Stimulated activated CD4-positive, alpha-beta T cell treated with anti-CD3 and anti-CD28 coated beads, Interleukin-2, amount 100 ng/mL, for 24 hours (primary cell): ENCODE results near the gene ALDH18A1.
"Not testable (repeated sequence)": the region's sequence is repeated elsewhere in the genome, so short reads cannot be mapped to it uniquely, and the experiment has no call there.

Source experiments
- DNase-seq, 2 donors: peaks; one replicate each; pipeline ENCODE4 v3.0.0-alpha.2; 2020

Gene ALDH18A1

DNA sequence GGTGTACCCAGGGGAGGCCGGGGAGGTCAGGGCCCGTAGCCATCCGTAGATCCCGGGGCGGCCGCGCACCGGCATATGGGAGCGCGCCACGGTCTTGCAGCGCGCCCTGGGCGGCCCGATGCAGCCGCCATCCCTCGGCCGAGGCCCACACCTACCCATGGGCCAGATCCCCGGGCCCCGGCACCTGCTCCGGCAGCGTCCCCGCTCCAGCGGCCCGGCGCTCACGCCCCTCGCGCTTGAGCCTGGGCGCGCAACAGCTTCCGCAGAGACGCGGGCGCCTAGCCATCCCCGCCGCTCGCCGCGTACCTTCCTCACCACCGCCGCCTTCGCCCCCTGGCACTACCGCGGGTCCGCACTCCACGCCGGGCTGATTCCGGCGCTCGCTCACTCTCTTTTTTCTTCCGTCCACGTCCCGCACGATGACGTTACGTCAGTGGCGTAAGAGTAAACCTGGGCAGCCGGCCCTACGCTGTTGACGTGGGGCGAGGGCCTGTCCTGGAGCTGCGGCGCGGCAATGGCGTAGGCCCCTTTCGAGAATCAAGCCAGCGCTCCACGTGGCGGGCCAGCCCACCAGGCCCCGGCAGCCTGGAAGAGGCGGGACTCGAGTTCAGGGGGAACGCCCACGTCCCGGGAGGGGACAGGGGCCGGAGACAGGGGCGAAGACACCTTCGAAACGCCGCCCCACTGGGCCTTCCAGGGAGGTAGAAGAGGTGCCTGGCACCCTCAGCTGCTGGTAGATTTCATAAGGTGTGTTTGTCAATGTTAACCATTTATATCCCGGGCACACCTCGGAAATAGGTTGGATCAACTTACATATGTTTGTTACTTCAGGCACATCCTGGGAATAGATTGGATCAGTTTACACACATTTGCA lies at the start of gene ALDH18A1:
Gene ALDH18A1, minus strand, starts transcription at position 421 of the 874 bp plus-strand sequence. CDS start 3,334 bp downstream, outside the sequence.
- peak; percentile 91 to 94 for DNase-seq

DNA sequence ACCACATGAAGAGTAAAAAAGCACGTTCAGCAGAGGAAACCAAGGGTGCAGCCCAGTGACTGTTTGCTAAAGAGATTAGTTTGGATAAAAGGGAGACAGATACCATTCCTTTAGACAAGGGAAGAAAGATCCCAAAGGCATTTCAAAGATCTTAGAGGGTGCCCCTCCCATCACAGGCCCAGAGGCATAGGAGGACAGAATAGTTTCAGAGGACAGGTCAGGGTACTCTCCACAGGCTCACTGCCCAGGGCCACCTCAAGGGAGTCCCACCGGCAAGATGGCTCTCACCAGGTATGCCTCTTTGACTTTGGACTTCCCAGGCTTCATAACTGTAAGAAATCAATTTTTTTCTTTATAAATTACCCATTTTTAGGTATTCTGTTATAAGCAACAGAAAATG lies 41.9 kb upstream of the ALDH18A1 start:
- no peak for DNase-seq

GRCh38 chr10:95697429-95697828 lies 40.9 kb upstream of the ALDH18A1 start:
- no peak for DNase-seq

GRCh38 chr10:95694665-95695064 lies 38.2 kb upstream of the ALDH18A1 start:
- DNase-seq: no peak

DNA sequence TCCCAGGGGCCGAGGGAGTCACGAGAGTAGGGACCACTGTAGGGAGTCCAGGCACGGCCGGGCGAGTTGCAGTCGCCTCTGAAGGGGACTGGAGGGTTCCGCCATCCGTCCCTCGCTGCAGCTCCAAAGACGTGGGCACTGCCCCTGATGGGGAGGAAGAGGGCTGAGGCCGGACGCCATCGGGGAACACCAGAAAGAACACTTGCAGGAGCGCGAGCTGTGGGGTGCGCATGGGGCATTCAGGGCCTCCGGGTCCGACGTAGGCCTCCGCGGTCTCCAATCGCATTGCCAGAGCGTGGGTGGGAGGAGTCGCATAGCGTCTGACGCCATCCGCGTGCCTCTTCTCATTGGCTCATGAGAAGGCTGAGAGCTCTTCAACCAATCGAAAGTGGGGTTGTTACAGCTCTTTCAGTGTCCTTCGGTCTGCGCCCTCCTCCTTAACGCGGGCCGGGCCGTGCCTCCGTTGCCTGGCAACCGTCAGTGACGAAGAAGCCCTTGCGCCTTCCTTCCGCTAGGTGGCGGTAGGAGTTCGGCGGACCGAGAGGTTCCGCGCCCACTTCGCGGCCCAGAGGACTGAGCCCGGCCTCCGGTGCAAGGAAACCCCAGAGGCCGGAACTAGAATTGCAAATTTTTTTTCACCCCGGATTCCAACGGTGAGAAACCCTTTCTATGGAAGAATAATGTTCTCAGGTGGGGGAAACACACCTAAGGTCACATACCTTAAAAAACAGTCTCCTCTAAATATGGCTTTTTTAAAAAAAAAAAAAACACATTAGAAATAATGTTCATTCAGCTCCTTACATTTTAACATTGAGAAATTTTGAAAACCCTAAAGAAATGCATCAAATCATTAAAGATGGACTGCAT lies 37.4 kb upstream of the ALDH18A1 start, which contains the start of gene TCTN3:
Gene TCTN3, minus strand, starts transcription at position 260 of the 867 bp plus-strand sequence. Its CDS starts 28 bp downstream, at position 232.
- DNase-seq: peak; percentile 89 to 93

GRCh38 chr10:95693071-95693667 lies 36.7 kb upstream of the ALDH18A1 start:
- peak in 1 of 2 donors; percentile 20 for DNase-seq

DNA sequence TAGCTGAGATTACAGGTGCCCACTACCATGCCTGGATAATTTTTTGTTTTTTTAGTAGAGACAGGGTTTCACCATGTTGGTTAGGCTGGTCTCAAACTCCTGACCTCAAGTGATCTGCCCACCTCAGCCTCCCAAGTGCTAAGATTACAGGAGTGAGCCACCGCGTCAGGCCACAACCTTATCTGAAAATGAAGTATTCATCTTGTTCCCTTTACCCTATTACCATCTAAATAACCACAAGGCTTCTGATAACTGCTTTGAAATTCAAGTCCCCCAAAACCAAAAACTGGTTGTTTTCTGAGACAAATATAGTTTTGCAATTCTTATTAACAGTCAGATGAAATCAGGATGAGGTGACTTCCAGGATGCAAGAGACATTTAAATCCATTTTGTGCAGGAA lies 34.8 kb upstream of the ALDH18A1 start:
- no peak for DNase-seq

DNA sequence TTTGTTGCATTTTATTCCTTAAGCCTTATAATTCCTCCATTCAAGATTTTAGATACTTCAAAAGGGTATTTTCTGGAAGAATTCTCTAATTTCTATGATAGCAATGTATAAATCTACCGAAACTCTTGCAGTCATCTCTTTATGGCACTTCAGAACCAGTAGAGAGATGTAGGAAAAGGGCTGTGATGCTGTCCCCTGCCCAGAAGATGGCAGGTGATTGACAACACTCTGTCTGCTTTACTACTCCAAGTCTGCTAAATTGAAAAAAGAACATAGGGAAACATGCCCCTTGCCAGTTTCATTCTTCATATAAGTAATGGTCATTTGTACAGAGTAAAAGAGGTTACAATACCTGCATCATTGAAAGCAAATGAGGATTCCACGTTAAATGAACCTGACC lies 32.1 kb upstream of the ALDH18A1 start:
- DNase-seq: no peak

DNA sequence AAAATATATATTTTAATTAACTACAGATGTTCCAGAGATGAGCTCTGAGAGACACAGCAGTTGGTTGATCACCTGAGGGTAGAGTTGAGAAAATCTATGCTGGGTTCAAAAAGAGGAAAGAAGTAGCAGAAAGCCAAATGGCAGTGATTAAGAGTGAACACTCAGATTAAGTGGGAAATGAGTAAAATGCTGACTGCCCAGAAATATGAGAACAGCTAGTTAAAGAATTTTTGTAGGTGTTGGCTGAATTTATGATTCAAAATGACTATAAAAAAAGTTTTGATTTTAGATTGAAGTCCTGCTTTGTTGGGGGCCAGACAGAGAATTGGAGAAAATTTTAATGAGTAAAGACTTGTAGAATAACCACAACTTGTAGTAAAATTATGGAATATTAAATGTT lies 27.5 kb upstream of the ALDH18A1 start:
- DNase-seq: no peak

DNA sequence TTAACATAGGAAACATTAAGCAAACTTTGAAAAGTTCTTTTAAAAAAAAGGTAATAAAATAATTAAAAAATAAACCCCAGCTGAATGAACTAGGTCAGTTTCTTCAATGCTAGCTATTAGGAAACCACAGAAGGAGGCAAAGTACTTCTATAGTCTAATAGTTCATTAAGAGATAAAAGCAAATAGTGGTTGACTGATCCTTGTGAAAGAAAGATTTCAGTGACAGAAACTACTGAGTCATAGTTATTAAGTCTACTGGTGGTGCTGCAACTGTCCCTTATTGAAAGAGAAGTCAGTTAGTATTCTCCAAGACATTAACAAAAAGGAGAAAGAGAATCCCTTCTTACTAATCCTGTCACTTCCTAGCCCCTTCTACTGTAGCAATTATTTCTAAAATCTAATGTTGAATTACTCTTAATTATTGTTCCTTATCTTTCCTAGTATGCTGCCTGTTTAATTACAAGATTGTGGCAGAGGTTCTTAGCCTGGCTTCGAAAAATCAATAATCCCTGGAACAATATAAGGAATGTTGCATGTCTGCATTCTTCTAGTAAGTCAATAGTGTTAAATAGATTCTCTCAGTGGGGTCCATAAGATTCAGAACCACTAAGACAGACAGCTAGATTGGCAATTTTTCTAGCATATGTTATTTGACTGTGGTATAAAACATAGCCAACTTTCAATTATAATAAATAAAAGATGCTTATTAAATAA lies 19.0 kb upstream of the ALDH18A1 start:
- no peak for DNase-seq

DNA sequence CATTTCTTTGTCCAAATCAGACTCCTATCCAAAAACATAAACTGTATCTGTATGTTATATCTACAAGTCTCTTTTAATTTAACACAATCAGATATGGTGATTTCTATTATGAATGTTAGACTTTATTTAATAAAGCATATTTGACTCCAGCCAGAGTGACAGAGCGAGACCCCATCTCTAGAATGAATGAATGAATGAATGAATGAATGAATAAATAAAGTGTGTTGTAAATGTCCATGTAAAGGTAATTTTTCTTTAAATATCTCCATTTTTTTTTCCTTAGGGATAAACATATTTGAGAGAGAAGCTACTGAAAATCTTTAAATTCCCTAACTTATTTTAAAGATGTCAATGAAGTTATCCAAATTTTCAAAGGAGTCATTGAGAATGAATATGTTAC lies 18.1 kb upstream of the ALDH18A1 start:
- DNase-seq: no peak

DNA sequence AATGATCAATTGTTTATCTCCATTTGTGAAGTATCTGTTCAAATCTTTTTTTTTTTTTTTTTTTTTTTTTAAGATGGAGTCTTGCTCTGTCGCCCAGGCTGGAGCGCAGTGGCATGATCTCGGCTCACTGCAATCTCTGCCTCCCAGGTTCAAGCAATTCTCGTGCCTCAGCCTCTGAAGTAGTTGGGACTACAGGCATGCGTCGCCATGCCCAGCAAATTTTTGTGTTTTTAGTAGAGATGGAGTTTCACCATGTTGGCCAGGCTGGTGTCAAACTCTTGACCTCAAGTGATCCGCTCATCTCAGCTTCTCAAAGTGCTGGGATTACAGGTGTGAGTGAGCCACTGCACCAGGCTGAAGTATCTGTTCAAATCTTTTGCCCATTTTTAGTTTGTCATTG lies 16.1 kb upstream of the ALDH18A1 start:
- DNase-seq: not testable (repeated sequence)

- no peak for DNase-seq
Measured at GRCh38 chr10:95664543-95664942, 8.0 kb upstream of the ALDH18A1 start.

DNA sequence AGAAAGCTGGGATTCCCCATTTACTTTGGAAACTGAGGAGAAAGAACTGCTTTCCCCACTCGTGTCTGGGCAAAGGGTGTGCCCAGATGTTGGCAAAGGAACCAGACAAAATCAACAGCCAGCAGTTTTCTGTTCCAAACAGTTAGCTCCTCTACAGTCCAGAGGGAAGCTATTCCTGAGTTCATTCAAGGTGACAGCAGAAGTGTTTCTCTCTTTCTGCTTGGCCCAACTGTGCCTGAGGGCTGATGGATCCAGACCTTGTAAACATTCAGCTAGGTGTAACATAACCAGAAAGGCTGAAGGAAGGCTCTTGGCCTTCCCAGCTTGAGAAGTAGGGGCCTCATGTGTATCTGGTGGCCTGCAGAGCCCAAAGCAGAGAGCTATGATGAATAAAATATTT lies 7.0 kb upstream of the ALDH18A1 start:
- DNase-seq: no peak

- DNase-seq: no peak
Measured at GRCh38 chr10:95661818-95662217, 5.3 kb upstream of the ALDH18A1 start.

DNA sequence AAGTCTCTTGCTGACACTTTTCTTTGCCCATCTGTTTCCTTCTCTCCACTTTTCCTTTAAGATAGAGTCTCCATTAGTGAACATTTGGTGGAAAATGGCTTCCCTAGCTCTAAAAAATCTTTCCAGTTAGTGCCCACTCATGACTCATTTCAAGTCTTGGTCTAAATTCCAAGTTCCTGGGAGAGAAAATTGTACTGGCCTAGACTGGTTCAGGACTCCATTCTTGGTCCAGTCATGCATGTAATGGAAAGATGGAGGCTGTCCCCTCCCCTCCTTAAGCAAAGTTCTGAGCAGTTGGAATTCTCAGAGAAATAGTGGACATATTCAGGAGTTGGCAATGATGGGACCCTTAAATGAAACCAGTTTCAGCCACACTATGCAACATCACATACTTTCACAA lies 3.8 kb upstream of the ALDH18A1 start:
- DNase-seq: no peak

GRCh38 chr10:95657250-95657649 lies 739 bp upstream of the ALDH18A1 start:
- DNase-seq: no peak

DNA sequence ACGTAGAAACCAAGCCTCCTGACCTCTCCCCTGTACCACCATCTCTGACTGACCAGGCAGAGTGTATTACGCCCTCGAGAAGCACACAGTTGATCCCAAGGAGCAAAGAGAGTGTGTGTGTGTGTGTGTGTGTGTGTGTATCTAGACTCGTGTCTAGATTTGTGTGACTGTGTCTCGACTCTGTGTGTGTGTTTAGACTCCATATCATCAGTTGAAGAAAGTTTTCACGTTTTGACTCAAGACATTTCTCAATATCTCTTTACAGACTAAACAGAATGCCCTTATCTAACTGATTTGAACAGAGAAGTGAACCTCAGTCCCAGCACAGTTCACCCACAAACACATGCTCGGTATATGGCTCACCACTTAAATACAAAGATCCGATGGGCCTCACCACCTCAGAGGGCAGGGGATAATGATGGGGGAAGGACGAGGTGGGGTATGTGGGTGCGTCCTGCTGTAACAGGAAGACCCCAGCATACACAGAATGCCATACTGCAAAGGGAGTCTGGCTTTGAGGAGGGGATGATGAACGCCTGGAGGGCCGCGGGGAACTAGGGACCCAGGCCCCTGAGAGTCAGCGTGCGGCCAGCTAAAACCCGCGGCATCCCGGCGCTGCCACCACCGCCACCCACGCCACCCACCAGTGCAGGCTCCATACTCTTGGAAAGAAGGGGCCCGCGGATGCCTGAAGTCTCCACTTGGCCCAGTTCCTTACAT lies 780 bp downstream of the ALDH18A1 start:
- peak; percentile 31 to 44 for DNase-seq

DNA sequence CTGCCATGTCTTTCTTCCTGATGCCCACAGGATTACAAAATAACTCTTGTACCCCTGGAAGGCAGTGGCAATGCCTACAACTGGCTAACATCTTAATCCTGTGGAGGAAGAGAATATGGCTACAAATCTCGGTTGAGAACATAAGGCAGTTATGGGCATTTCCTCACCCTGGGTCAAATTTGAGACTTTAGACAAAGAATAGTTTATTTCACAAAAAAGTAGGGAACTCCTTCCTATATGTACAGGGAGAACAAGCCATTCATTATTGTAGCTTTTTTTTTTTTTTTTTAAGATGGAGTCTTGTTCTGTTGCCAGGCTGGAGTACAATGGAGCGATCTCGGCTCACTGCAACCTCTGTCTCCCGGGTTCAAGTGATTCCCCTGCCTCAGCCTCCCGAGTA lies 2.6 kb downstream of the ALDH18A1 start:
- DNase-seq: no peak

DNA sequence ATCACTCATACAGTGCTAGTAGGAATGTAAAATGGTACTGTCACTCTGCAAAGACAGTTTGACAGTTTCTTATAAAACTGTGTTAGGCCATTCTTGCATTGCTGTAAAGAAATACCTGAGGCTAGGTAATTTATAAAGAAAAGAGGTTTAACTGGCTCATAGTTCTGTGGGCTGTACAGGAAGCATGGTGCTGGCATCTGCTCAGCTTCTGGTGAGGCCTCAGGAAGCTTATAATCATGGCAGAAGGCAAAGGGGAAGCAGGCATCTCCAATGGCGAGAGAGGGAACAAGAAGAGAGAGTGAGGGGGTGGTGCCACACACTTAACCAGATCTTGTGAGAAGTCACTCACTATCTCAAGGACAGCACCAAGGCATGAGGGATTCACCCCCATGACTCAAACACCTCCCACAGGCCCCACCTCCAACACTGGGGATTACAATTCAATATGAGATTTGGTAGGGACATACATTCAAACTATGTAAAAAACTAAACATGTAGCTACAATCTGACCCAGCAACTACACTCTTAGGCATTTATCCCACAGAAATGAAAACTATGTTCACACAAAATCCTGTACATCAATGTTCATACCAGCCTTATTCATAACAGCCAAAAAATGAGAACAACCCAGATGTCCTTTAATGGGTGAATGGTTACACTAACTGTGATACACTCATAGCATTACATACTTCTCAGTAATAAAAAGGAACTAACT lies 5.0 kb downstream of the ALDH18A1 start:
- no peak for DNase-seq

DNA sequence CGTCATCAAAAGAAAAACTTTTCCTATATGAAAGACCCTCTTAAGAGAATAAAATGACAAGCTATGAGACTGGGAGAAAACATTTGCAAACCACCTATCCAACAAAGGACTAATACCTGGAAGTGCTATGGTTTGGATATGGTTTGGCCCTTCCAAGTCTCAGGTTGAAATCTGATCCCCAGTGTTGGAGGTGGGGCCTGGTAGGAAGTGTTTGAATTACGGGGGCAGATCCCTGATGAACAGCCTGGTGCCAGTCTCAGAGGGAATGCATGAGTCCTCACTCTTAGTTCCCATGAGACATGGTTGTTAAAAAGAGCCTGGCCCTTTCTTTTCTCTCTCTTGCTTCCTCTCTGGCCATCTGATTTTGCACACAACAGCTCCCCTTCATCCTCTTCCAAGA lies 6.3 kb downstream of the ALDH18A1 start:
- no peak for DNase-seq
